GM19438 (cell line): ENCODE data around the gene FER.
"Not testable (repeated sequence)": the region's sequence is repeated elsewhere in the genome, so short reads cannot be mapped to it uniquely, and the experiment has no call there.

ENCODE experiments used
- ATAC-seq: cut with Tn5 transposase; IDR thresholded peaks from one replicate; pipeline ENCODE4 v1.9.1; 2021; ENCODE audit warnings: low read depth; ENCODE audit not compliant: unreplicated experiment

FER gene

GRCh38 chr5:108869066-108869465, 121.4 kb downstream of the FER start:
- no peak for ATAC-seq

DNA sequence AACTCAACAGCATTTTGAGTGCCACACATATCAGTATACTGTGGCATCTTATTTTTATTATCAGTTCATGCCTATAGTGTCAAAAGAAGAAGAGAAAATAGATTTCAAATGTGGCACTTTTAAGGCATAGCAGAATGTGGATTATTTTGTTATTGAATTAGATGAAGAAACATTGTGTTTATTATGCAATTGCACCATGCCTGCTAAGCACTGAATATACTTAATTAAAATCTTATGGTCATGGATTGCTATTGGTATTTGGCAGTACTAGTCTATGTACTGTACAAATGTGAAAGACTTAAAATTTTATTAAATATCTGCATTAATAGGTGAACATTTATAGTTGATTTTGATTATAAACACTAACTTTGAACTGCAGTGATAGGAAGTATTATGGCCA, 128.8 kb downstream of the FER start:
- no peak for ATAC-seq

- ATAC-seq, result no peak
Measured at GRCh38 chr5:108878756-108879155, 131.1 kb downstream of the FER start.

DNA sequence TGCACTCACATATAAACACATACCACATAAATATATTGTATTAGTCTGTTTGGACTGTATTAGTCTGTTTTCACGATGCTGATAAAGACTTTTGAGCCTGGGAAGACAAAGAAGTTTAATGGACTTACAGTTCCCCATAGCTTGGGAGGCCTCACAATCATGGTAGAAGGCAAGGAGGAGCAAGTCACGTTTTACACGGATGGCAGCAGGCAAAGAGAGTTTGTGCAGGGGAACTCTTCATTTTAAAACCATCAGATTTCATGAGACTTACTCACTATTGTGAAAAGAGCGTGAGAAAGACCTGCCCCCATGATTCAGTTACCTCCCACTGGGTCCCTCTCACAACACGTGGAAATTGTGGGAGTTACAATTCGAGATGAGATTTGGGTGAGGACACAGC, 133.4 kb downstream of the FER start:
- no peak for ATAC-seq

GRCh38 chr5:108884736-108885135, 137.0 kb downstream of the FER start:
- ATAC-seq, result no peak

GRCh38 chr5:108898257-108898656, 150.6 kb downstream of the FER start:
- no peak for ATAC-seq

DNA sequence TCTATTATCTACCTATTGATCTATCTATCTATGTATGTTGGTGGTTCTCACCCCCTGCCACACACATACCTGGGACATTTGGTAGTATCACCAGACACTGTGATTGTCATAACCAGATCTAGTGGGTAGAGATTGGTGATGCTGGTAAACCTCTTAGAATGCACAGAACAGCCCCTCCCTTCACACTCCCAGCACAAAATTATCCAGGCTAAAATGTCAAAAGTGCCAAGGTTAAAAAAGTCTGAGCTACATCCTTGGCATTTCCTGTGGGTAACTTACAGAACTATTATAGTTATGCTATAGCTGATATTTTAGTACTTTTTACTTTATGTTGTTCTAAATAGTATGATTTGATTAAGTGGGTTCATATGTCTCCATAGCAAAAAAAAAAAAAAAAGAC, 151.0 kb downstream of the FER start:
- no peak for ATAC-seq

GRCh38 chr5:108899244-108899643, 151.5 kb downstream of the FER start:
- not testable (repeated sequence) for ATAC-seq

DNA sequence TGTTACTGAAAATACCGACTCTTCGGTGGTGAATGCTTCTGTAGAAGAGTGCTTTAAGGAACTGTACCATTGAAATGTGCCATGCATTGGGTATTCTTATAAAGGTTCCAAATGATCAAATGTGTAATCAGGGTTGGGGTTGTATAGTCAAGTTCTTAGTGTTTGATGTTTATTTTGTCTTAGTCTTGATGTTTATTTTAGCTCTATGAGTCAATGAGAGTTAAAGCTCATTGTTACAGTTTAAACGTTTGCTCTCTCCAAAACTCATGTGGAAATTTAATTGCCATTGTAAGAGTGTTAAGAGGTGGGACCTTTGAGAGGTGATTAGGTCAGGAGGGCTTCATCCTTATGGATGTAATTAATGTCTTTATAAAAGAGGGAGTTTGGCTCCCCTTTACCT, 153.0 kb downstream of the FER start:
- ATAC-seq, result no peak

GRCh38 chr5:108905805-108906204, 158.1 kb downstream of the FER start:
- ATAC-seq, result no peak

GRCh38 chr5:108910627-108911026, 162.9 kb downstream of the FER start:
- no peak for ATAC-seq

- no peak for ATAC-seq
Measured at GRCh38 chr5:108911055-108911454, 163.4 kb downstream of the FER start.

DNA sequence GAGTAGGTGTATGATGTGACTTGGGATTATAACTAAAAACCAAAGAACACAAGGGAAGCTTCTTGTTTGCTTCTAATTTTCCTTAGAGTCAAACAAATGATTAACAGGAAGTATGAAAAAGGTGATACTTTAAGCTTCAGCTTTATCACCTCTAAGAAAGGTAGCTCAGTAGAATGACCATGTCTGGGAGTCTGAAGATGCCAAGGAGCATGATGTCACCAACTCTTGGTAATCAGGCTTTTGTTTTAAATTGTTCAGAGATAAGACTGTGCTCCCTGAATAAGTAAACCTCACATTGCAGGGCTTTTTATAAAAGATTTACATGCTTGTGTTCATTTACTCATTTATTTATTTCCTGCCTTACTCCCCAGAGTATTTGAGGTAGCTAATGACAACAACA, 169.9 kb downstream of the FER start:
- ATAC-seq, result no peak

- no peak for ATAC-seq
Measured at GRCh38 chr5:108919591-108920326, 172.1 kb downstream of the FER start.

DNA sequence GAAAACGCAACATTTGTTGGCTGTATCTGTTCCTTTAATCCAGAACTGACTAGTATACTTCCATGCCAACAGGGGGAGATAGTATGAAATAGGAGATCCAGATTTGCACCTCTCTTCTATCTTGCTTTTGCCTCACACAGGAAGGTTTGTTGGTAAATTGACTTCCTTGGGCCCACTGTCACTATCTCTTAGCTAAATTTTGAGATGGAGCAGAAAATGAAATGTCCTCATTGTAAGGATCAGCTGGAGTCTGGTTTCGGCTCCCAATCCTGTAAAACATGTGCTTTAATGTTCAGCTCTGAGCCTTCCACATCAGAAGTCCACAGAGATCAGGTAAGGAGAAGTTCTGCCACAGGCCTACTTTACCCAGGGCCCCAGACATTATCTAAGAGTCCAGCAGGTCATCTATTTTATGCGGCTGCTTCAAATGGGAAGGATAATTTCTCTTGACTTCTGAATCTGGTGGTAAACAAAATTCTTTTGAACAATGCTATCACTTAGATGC, 176.8 kb downstream of the FER start:
- no peak for ATAC-seq

- ATAC-seq, result no peak
Measured at GRCh38 chr5:108925073-108925472, 177.4 kb downstream of the FER start.

DNA sequence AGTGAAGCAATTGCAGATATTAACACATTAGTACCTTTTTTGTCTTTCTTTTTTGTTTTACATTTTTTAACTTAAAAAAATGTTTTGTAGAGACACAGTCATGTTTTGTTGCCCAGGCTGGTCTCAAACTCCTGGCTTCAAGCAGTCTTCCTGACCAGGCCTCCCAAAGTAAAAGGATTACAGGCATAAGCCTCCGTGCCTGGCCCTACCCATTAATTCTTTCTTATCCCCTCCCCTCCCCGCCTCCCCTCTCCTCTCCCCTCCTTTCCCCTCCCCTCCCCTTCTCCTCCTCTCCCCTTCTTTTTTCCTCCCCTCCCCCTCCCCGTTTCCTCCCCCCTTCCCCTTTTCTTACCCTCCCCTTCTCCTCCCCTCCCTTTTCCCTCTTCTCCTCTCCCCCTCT, 182.4 kb downstream of the FER start:
- ATAC-seq, result no peak

- no peak for ATAC-seq
Measured at GRCh38 chr5:108935611-108936010, 187.9 kb downstream of the FER start.

DNA sequence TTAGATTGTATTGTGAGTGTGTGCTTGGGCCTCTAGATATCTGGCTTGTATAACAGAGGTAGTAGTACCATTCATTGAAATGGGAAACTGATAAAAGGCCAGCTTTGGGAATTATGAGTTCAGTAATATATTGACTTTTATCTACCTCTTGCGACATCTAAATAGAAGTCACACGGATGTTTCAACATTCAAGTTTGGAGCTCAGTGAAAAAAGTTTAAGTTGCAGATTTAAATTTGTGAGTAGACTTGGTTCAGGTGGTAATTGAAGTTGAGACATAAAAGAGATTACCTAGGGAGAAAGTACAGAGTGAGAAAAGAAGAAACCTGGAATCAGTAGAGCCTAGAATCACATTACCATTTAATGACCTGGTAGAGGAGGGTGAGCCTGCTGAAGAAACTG, 189.5 kb downstream of the FER start:
- ATAC-seq, result no peak

DNA sequence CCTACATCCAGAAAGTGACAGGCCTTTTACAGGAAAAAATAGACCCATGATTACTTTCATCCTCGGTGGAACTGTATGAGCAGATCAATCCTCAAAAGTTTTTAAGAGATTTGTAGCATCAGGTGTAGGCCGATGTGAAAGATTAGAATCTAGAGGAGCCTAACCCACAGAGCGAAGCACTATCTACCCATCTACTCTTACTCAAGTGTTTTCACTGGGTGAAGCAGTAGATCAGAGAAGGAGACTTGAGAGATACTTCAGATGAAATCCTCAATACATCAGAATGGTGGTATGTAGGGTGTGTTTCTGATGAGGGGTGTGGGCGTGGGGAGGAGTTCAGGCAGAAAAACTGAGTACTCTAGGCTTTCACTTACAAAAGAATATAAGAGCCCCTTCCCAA, 192.8 kb downstream of the FER start:
- no peak for ATAC-seq

- no peak for ATAC-seq
Measured at GRCh38 chr5:108941746-108942145, 194.0 kb downstream of the FER start.

GRCh38 chr5:108942701-108943100, 195.0 kb downstream of the FER start:
- no peak for ATAC-seq

GRCh38 chr5:108945094-108945493, 197.4 kb downstream of the FER start:
- no peak for ATAC-seq
